B cell (primary cell): ENCODE measurements around the gene VANGL2. TPM values are rescaled to one million over a fixed set of nuclear protein-coding genes. Genes with fewer than 3 reads are reported as not detected.

Experiments
- ATAC-seq: fragments of 200-7000 bp; cut with Tn5 transposase; one replicate; pipeline ENCODE4 v1.10.0; 2021; ENCODE audit warnings: low read depth, mild to moderate bottlenecking, moderate number of reproducible peaks, moderate library complexity
- CTCF ChIA-PET: fragments of 350-600 bp; sonication (Branson Sonifier 250); formaldehyde crosslinking; loops from one replicate; lab custom pipeline; 2021; ENCODE audit warnings: antibody characterized with exemption, inconsistent platforms; lab: Charles Lee
- POLR2A ChIA-PET: fragments of 350-600 bp; sonication (Branson Sonifier 250); formaldehyde crosslinking; loops from one replicate; lab custom pipeline; 2021; ENCODE audit warnings: antibody characterized with exemption; lab: Charles Lee
- DNase-seq: peaks from one replicate; pipeline ENCODE4 v3.0.0; 2013
- H2AFZ ChIP-seq: 2 replicates; pipeline ENCODE4 v1.6.1; 2012; ENCODE audit warnings: mild to moderate bottlenecking, low read depth, low read length; ENCODE audit not compliant: insufficient read depth, poor library complexity, severe bottlenecking
- H3K27ac ChIP-seq, 2 donors: 1 replicate in 1 of 2; 2 replicates in 1 of 2; pipeline ENCODE4 v1.5.1; 2012 to 2013; ENCODE audit warnings: low read length in 2 of 2, mild to moderate bottlenecking in 2 of 2, moderate library complexity in 1 of 2
- H3K27me3 ChIP-seq, 4 experiments: fragments of 200-600 bp in 1 of 4; sonication (generic) in 1 of 4; replicated peaks in 1 of 4; 1 replicate in 2 of 4; 2 replicates in 2 of 4; pipeline versions ENCODE4 v1.6.1 to v1.7.0; 2013 to 2016; ENCODE audit warnings: low read length in 3 of 4, mild to moderate bottlenecking in 2 of 4, mixed read lengths in 1 of 4, moderate library complexity in 1 of 4; ENCODE audit not compliant: insufficient read depth in 4 of 4, control insufficient read depth in 3 of 4; ENCODE audit errors: control extremely low read depth in 1 of 4
- H3K36me3 ChIP-seq, 2 experiments: replicated peaks in 1 of 2; 1 replicate in 1 of 2; 2 replicates in 1 of 2; pipeline versions ENCODE4 v1.6.1 to v1.7.1; 2013; ENCODE audit warnings: low read length in 1 of 2; ENCODE audit not compliant: insufficient read depth in 2 of 2, control insufficient read depth in 1 of 2; ENCODE audit errors: control extremely low read depth in 1 of 2, extremely low read depth in 1 of 2
- H3K4me1 ChIP-seq, 2 donors: fragments of 200-600 bp in 1 of 2; sonication (generic) in 1 of 2; 1 replicate in 1 of 2; 2 replicates in 1 of 2; pipeline versions ENCODE4 v1.5.1 to v1.6.1; 2013 to 2017; ENCODE audit warnings: low read length in 2 of 2; ENCODE audit not compliant: control insufficient read depth in 2 of 2, insufficient read depth in 2 of 2
- H3K4me2 ChIP-seq: replicated peaks from 2 replicates; pipeline ENCODE3; 2012; ENCODE audit warnings: mild to moderate bottlenecking, low read depth, low read length; ENCODE audit not compliant: poor library complexity, severe bottlenecking
- H3K4me3 ChIP-seq, 5 experiments: fragments of 200-600 bp in 1 of 5; sonication (generic) in 1 of 5; 1 replicate in 3 of 5; 2 replicates in 2 of 5; pipeline versions ENCODE4 v1.5.1 to v1.7.0; 2011 to 2016; ENCODE audit warnings: low read length in 4 of 5, mild to moderate bottlenecking in 4 of 5, low read depth in 2 of 5, control low read depth in 1 of 5, moderate library complexity in 1 of 5; ENCODE audit not compliant: insufficient read depth in 1 of 5; ENCODE audit errors: control extremely low read depth in 1 of 5, extremely low read depth in 1 of 5
- H3K79me2 ChIP-seq: fragments of 200-600 bp; sonication (generic); one replicate; pipeline ENCODE4 v1.6.0; 2016; ENCODE audit warnings: low read length; ENCODE audit not compliant: control insufficient read depth, insufficient read depth
- H3K9ac ChIP-seq: fragments of 200-600 bp; sonication (generic); 2 replicates; pipeline ENCODE4 v1.6.1; 2017; ENCODE audit warnings: mild to moderate bottlenecking, low read length, moderate library complexity
- H3K9me3 ChIP-seq, 3 donors: one replicate each; pipeline versions ENCODE4 v1.6.1 to v1.7.1; 2013; ENCODE audit warnings: low read length in 2 of 3; ENCODE audit not compliant: control insufficient read depth in 2 of 3, insufficient read depth in 1 of 3; ENCODE audit errors: control extremely low read depth in 1 of 3
- H4K20me1 ChIP-seq: 2 replicates; pipeline ENCODE4 v1.6.0; 2012; ENCODE audit warnings: mild to moderate bottlenecking, low read length; ENCODE audit not compliant: insufficient read depth, control insufficient read depth, poor library complexity, severe bottlenecking
- H3K27ac Mint-ChIP-seq: one replicate; pipeline ENCODE4 v1.8.0; 2021; ENCODE audit warnings: mixed read lengths
- H3K27me3 Mint-ChIP-seq: one replicate; pipeline ENCODE4 v1.8.0; 2021; ENCODE audit warnings: mixed read lengths
- H3K4me1 Mint-ChIP-seq: one replicate; pipeline ENCODE4 v1.8.0; 2021; ENCODE audit warnings: mixed read lengths
- H3K4me3 Mint-ChIP-seq: one replicate; pipeline ENCODE4 v1.8.0; 2021; ENCODE audit warnings: mixed read lengths
- H3K9me3 Mint-ChIP-seq: one replicate; pipeline ENCODE4 v1.8.0; 2022; ENCODE audit warnings: mixed read lengths; ENCODE audit not compliant: insufficient read depth
- CTCF ChIP-seq: fragments of 200-600 bp; IDR thresholded peaks from one replicate; pipeline ENCODE4 v1.8.0; 2022; ENCODE audit warnings: antibody characterized with exemption, mild to moderate bottlenecking
- EZH2 ChIP-seq: IDR thresholded peaks from 2 replicates; pipeline ENCODE4 v1.6.1; 2012; ENCODE audit warnings: borderline replicate concordance, low read depth, mild to moderate bottlenecking, moderate library complexity, low read length; ENCODE audit not compliant: insufficient read depth, poor library complexity, severe bottlenecking
- WGBS: methylation state at CpG from one replicate; pipeline ENCODE4 v1.1.5; 2013; ENCODE audit warnings: missing lambda C conversion rate; ENCODE audit not compliant: insufficient coverage; 5-methylcytosine and 5-hydroxymethylcytosine counted together
- intact Hi-C: fragments of 100-400 bp; cut with micrococcal nuclease; formaldehyde crosslinking; loops from one replicate; pipeline ENCODE4 v1.10.0; 2022
- polyA plus RNA-seq: library from polyadenylated mRNA; depleted of rRNA; stranded (reverse); fragments of >200 nt; gene quantifications from 2 replicates; pipeline ENCODE4 v1.2.3, GENCODE V29; 2012
- total RNA-seq, 2 donors: library from RNA; stranded (reverse); fragments of 120-200 nt in 1 of 2; gene quantifications; 1 replicate in 1 of 2; 2 replicates in 1 of 2; pipeline versions ENCODE4 v1.2.3 to v1.2.4, GENCODE V29; 2013 to 2022

Gene VANGL2
- total and polyA plus RNA-seq, 2 donors (not counting 1 experiment from before 2014, with no cell fraction given), result 0.48 to 14.4 TPM

- POLR2A ChIA-PET, result no interaction called here
- H3K27ac Mint-ChIP-seq, result no peak overlapping the region
- Histone ChIP-seq H3K36me3 (peaks cover 8 to 90% of the 10 kb centered on the region in 2 experiments), H2AFZ (no peak overlapping the region), H3K27ac (no peak overlapping the region), H3K4me2 (no peak overlapping the region), H3K4me3 (no peak overlapping the region), H3K9ac (no peak overlapping the region), H4K20me1 (peaks cover 6% of the 10 kb centered on the region), H3K4me1 (peaks cover 4% of the 10 kb centered on the region in 2 donors), H3K27me3 (no peaks in the 10 kb centered on the region), H3K79me2 (peaks cover 19% of the 10 kb centered on the region), H3K9me3 (no peaks in the 10 kb centered on the region)
- no peak for DNase-seq
- intact Hi-C loops, result no loop called here
- H3K27me3 Mint-ChIP-seq, result no peaks in the 10 kb centered on the region
- H3K4me1 Mint-ChIP-seq, result peaks cover 6% of the 10 kb centered on the region
- CTCF ChIA-PET, result interaction anchor here (0.8 to 5.8 kb wide), 6 partner anchors 13 to 258 kb away, joined by 3 to 79 read pairs (median 5); no protein-coding TSS in a partner anchor
- no peak for ATAC-seq
- no peaks in the 10 kb centered on the region for H3K9me3 Mint-ChIP-seq
- H3K4me3 Mint-ChIP-seq, result no peak overlapping the region
- TF ChIP-seq EZH2 (no peak), CTCF (no peak)
- WGBS, result 85% methylated on average over 4 of the region's 8 CpGs
Observed at GRCh38 chr1:160352555-160352954, 47.8 kb upstream of the VANGL2 start.

GRCh38 chr1:160353223-160353622, 47.1 kb upstream of the VANGL2 start:
- Mint-ChIP-seq H3K9me3 (no peaks in the 10 kb centered on the region), H3K27ac (no peak overlapping the region), H3K4me1 (no peaks in the 10 kb centered on the region), H3K4me3 (no peak overlapping the region), H3K27me3 (no peaks in the 10 kb centered on the region)
- H3K36me3 ChIP-seq, result peaks cover 8 to 93% of the 10 kb centered on the region in 2 experiments
- no peak overlapping the region for H3K4me3 ChIP-seq
- H3K9ac ChIP-seq, result no peak overlapping the region
- H3K27ac ChIP-seq, result no peak overlapping the region
- H3K79me2 ChIP-seq, result peaks cover 12% of the 10 kb centered on the region
- 100% methylated on average over 1 of the region's 2 CpGs for WGBS
- H3K27me3 ChIP-seq, result no peaks in the 10 kb centered on the region
- H4K20me1 ChIP-seq, result peaks cover 6% of the 10 kb centered on the region
- no peak for TF ChIP-seq EZH2
- TF ChIP-seq CTCF, result no peak
- ChIA-PET CTCF (interaction anchor here (0.8 to 5.8 kb wide), 7 partner anchors 11 to 257 kb away, joined by 3 to 79 read pairs (median 9); no protein-coding TSS in a partner anchor), POLR2A (no interaction called here)
- ATAC-seq (no peak), DNase-seq (no peak)
- no peak overlapping the region for H3K4me2 ChIP-seq
- no peaks in the 10 kb centered on the region for H3K9me3 ChIP-seq
- H2AFZ ChIP-seq, result no peak overlapping the region
- intact Hi-C loops, result no loop called here
- H3K4me1 ChIP-seq, result no peaks in the 10 kb centered on the region
